ENCODE measurements around the gene CS.
"Not testable (repeated sequence)": the region's sequence is repeated elsewhere in the genome, so short reads cannot be mapped to it uniquely, and the experiment has no call there.

CS gene

GRCh38 chr12:56324206-56324605 is 24.1 kb upstream of the CS start:
- no peak overlapping the region for H3K4me3 ChIP-seq (ENCODE audit: low read depth, low read length)
- DNase-seq (ENCODE audit: low read depth), result no peak

DNA sequence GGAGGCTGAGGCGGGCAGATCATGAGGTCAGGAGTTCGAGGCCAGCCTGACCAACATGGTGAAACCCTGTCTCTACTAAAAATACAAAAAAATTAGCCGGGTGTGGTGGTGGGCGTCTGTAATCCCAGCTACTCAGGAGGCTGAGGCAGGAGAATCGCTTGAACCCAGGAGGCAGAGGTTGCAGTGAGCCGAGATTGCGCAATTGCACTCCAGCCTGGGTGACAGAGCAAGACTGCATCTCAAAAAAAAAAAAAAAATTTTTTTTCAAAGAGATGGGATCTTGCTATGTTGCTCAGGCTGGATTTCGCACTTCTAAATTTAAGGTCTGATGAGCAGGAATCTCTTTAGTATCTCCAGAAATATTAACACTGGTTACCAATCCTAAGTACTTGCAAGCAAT is 21.5 kb upstream of the CS start:
- not testable (repeated sequence) for DNase-seq (ENCODE audit: low read depth); H3K4me3 ChIP-seq (ENCODE audit: low read depth, low read length)

DNA sequence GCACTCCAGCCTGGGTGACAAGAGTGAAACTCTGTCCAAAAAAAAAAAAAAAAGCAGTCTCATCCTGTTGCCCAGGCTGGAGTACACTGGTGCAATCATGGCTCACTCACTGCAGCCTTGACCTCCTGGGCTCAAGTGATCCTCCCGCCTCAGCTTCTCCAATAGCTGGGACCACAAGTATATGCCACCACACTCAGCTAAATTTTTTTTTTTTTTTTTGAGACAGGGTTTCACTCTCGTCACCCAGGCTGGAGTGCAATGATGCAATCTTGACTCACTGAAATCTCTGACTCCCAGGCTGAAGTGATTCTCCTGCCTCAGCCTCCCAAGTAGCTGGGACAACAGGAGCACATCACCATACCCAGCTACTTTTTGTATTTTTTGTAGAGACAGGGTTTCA is 20.9 kb upstream of the CS start:
- DNase-seq (ENCODE audit: low read depth), result no peak
- no peak overlapping the region for H3K4me3 ChIP-seq (ENCODE audit: low read depth, low read length)

DNA sequence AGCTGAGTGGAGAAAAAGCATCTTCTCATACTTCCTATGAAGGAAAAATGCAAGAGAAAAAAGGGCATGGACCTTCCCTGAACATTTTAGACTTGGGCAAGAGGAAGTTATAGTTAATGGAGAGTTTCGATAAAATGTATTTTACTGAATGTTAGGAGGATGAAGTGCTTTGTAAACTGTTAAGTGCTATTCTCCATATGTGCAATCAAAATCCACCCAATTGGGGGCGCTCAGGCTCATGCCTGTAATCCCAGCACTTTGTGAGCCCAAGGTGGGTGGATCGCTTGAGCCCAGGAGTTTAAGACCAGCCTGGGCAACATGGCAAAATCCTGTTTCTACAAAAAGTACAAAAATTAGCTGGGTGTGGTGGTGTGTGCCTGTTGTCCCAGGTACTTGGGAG is 17.5 kb upstream of the CS start:
- DNase-seq (ENCODE audit: low read depth), result no peak
- no peak overlapping the region for H3K4me3 ChIP-seq (ENCODE audit: low read depth, low read length)

- peak; percentile 89 for DNase-seq (ENCODE audit: low read depth)
- peak within 1 kb of the TSS; percentile 93 for H3K4me3 ChIP-seq (ENCODE audit: low read depth, low read length)
Measured at GRCh38 chr12:56315622-56316473, 15.7 kb upstream of the CS start, which contains the start of gene CNPY2. CNPY2 (minus strand) TSS chr12:56315988; CDS start chr12:56315217, 771 bp downstream.

DNA sequence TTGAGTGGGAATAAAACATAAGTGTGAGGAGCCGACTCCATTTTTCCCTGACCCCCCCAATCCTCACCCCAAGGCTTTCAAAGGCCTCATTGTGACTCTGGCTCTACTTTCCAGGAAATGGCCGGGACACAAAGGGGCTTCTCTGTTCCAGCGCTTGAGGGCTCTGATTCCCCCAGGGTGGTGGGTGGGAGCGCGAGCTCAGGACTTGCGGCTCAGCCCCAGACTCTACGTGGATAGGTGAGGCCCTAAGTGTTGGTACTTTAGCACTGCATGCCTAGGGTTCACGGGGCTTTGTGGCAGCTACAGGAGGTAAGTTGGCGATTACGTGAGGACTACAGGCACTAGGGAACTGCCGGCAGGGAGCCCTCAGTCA is 15.1 kb upstream of the CS start:
- peak overlapping the region; percentile 93 for H3K4me3 ChIP-seq (ENCODE audit: low read depth, low read length)
- no peak for DNase-seq (ENCODE audit: low read depth)

- no peak overlapping the region for H3K4me3 ChIP-seq (ENCODE audit: low read depth, low read length)
Measured at GRCh38 chr12:56311003-56311402, 10.9 kb upstream of the CS start.

DNA sequence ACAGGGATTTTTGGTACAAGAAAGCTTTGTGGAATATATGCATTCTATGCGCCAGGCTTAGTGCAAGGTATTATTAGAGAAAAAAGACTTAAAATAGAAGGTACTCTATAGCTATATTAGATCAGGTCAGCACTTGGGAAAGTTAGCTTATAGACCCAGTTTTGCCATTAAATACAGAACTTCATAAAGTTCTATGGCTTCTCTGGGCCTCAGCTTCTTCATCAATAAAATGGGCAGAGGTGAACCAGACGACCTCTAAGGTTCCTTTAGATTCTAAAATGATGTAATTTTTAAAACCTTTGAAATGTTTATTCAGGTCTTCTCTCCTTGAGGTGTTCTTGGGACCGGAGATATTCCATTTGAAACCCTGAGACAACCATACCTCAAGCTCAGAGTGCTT is 8.6 kb upstream of the CS start:
- no peak for DNase-seq (ENCODE audit: low read depth)
- no peak overlapping the region for H3K4me3 ChIP-seq (ENCODE audit: low read depth, low read length)

More at GRCh38 chr12:56311003-56311402, 10.9 kb upstream of the CS start:
- DNase-seq (ENCODE audit: low read depth), result no peak

GRCh38 chr12:56307221-56307965 is 7.3 kb upstream of the CS start:
- no peak for DNase-seq (ENCODE audit: low read depth)

GRCh38 chr12:56304872-56305590 is 4.9 kb upstream of the CS start:
- DNase-seq (ENCODE audit: low read depth), result no peak
- H3K4me3 ChIP-seq (ENCODE audit: low read depth, low read length), result no peak overlapping the region

More at GRCh38 chr12:56307221-56307965, 7.3 kb upstream of the CS start:
- no peak overlapping the region for H3K4me3 ChIP-seq (ENCODE audit: low read depth, low read length)

GRCh38 chr12:56304276-56304675 is 4.1 kb upstream of the CS start:
- DNase-seq (ENCODE audit: low read depth), result no peak
- H3K4me3 ChIP-seq (ENCODE audit: low read depth, low read length), result no peak overlapping the region

DNA sequence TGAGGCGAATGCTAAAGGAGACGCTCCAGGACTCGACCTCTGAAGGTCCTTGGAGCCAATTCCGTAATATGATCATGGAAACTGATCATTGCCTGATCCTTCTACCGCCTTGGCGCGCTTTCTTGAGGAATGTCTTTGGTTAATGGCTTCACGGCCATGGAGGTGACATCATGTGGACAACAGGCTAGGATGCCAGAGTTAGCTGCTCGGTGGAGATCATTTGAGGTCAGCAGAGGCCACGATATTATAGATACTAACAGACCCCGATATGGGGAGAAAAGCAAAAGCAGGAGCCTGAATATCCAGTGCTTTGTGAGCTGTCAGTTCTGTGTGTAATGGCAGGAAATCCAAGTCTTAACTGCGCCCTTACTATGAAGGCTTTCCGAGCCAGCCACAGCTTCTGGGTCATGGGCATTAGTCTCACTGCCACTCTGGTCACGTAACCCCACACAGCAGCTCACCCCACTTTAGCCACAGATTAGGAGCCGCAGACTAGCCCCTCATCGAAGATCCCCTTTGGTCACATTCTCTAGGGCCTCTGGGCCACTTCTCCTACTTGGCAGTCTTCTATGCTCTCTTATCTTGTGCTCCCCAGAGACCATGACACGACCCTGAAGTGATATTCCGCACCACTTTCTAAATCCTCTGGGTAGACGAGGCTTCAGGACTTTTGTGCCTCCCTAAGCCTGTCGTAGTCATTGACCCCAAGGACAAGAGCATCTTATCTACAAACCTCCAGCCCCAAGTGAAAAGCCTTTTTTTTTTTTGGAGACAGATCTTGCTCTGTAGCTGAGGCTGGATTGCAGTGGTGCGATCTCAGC is 724 bp upstream of the CS start:
- no peak for DNase-seq (ENCODE audit: low read depth)
- peak overlapping the region; percentile 78 for H3K4me3 ChIP-seq (ENCODE audit: low read depth, low read length)

GRCh38 chr12:56299308-56299852 is 750 bp downstream of the CS start:
- no peak for DNase-seq (ENCODE audit: low read depth)
- peak overlapping the region; percentile 78 for H3K4me3 ChIP-seq (ENCODE audit: low read depth, low read length)

DNA sequence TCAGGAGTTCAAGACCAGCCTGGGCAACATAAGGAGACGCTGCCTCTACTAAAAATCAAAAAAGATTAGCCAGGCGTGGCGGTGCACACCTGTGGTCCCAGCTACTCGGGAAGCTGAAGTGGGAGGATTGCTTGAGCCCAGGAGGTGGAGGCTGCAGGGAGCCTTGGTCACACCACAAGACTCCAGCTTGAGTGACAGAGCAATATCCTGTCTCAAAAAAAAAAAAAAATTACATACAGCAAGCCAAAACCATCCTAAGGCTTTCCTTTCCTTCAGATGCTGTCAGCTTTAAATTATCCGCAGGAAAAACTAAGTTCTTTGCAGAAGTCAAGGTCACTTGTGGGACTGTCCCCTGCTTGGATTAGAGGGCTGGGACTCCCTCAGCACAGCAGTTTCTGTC is 1.3 kb downstream of the CS start:
- no peak for DNase-seq (ENCODE audit: low read depth)
- H3K4me3 ChIP-seq (ENCODE audit: low read depth, low read length), result peak overlapping the region; percentile 78

- no peak for DNase-seq (ENCODE audit: low read depth)
- H3K4me3 ChIP-seq (ENCODE audit: low read depth, low read length), result no peak overlapping the region
Measured at GRCh38 chr12:56297400-56297799, 2.7 kb downstream of the CS start.

DNA sequence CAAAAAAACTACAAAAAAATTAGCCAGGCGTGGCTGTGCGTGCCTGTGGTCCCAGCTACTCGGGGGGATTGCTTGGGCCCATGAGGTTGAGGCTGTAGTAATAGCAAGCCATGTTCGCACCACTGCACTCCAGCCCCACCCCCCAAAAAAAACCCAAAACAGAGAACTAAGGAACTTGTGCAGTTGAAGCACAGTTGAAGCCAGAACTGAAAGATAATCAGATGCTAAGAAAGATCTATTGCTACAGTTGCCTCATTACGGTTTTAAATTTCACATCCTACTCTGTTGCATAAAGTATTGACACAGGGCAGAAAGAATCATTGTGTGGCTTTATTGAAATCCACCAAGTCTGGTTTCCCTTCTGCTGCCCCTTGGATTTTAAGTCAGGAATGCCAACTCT is 3.8 kb downstream of the CS start:
- DNase-seq (ENCODE audit: low read depth), result no peak
- no peak overlapping the region for H3K4me3 ChIP-seq (ENCODE audit: low read depth, low read length)

- no peak for DNase-seq (ENCODE audit: low read depth)
- no peak overlapping the region for H3K4me3 ChIP-seq (ENCODE audit: low read depth, low read length)
Measured at GRCh38 chr12:56293795-56294194, 6.3 kb downstream of the CS start.

- no peak for DNase-seq (ENCODE audit: low read depth)
- no peak overlapping the region for H3K4me3 ChIP-seq (ENCODE audit: low read depth, low read length)
Measured at GRCh38 chr12:56288705-56289387, 11.3 kb downstream of the CS start.

Data from skeletal muscle cell (primary cell).